HCT116 (cell line): ENCODE measurements around the gene CSGALNACT2. TPM values are rescaled to one million over a fixed set of nuclear protein-coding genes. Genes with fewer than 3 reads are reported as not detected.

Source experiments
- ATAC-seq: fragments of 200-7000 bp; cut with Tn5 transposase; 2 replicates; pipeline ENCODE4 v1.9.1; 2020; ENCODE audit warnings: mild to moderate bottlenecking, moderate library complexity
- BruUV-seq: library from RNA; stranded (reverse); fragments of 400-500 nt; replicated peaks from 2 replicates; lab custom pipeline; 2021; lab: Mats Ljungman, UMichigan
- CTCF ChIA-PET: fragments of 300-600 bp; sonication (Branson Sonifier 250); formaldehyde crosslinking; loops from one replicate; lab custom pipeline; 2021; ENCODE audit warnings: antibody characterized with exemption; lab: Charles Lee
- POLR2A ChIA-PET: fragments of 300-600, 350-600 bp; sonication (Branson Sonifier 250); formaldehyde crosslinking; loops from one replicate; lab custom pipeline; 2021; ENCODE audit warnings: antibody characterized with exemption; lab: Charles Lee
- RAD21 ChIA-PET, 2 experiments: fragments of 300-600 bp; sonication (Branson Sonifier 250); formaldehyde crosslinking; loops; one replicate each; lab custom pipeline; 2023; ENCODE audit warnings: low total read pairs in 2 of 2; ENCODE audit not compliant: uncharacterized antibody in 2 of 2, unreplicated experiment in 2 of 2, low non-redundant PET in 1 of 2; lab: Charles Lee
- DNase-seq: peaks from one replicate; pipeline ENCODE4 v3.0.0-alpha.2; 2010; ENCODE audit warnings: low read depth, low spot score
- H2AFZ ChIP-seq: fragments of 200-600 bp; shearing (Covaris generic), sonication (generic); 2 replicates; pipeline ENCODE4 v1.6.1; 2017; ENCODE audit warnings: low read depth, mixed run types, mixed read lengths, antibody characterized with exemption, low read length; ENCODE audit not compliant: poor library complexity, severe bottlenecking
- H3K27ac ChIP-seq: 2 replicates; pipeline ENCODE4 v1.5.1; 2012; ENCODE audit warnings: low read depth, low read length
- H3K27me3 ChIP-seq: fragments of 200-600 bp; sonication (generic); 2 replicates; pipeline ENCODE4 v1.6.1; 2016; ENCODE audit warnings: mixed run types, low read length, mixed read lengths; ENCODE audit not compliant: insufficient read depth
- H3K36me3 ChIP-seq, 2 experiments: fragments of 200-500 bp in 1 of 2; fragments of 200-600 bp in 1 of 2; sonication (Bioruptor generic) in 1 of 2; sonication (generic) in 1 of 2; 2 replicates each; pipeline versions ENCODE4 v1.5.1 to v1.6.1; 2014 to 2016; ENCODE audit warnings: low read length in 2 of 2, inconsistent platforms in 1 of 2, mixed read lengths in 1 of 2, mixed run types in 1 of 2; ENCODE audit not compliant: insufficient read depth in 2 of 2, control insufficient read depth in 1 of 2
- H3K4me1 ChIP-seq, 2 experiments: fragments of 200-600 bp in 1 of 2; sonication (generic) in 1 of 2; 2 replicates each; pipeline versions ENCODE4 v1.5.1 to v1.6.1; 2012 to 2017; ENCODE audit warnings: low read length in 2 of 2, inconsistent platforms in 1 of 2, mild to moderate bottlenecking in 1 of 2, mixed read lengths in 1 of 2, mixed run types in 1 of 2, moderate library complexity in 1 of 2; ENCODE audit not compliant: insufficient read depth in 2 of 2, control insufficient read depth in 1 of 2
- H3K4me2 ChIP-seq: fragments of 200-600 bp; sonication (generic); 2 replicates; pipeline ENCODE4 v1.6.1; 2017; ENCODE audit warnings: mixed run types, low read length, mixed read lengths
- H3K4me3 ChIP-seq, 2 experiments: fragments of 200-600 bp in 1 of 2; sonication (generic) in 1 of 2; replicated peaks in 1 of 2; 2 replicates each; pipeline ENCODE4 v1.5.1; 2011 to 2016; ENCODE audit warnings: low read length in 2 of 2, control low read depth in 1 of 2, low read depth in 1 of 2, mild to moderate bottlenecking in 1 of 2, mixed read lengths in 1 of 2, mixed run types in 1 of 2
- H3K79me2 ChIP-seq: fragments of 200-600 bp; sonication (generic); 2 replicates; pipeline ENCODE4 v1.6.1; 2017; ENCODE audit warnings: mild to moderate bottlenecking, mixed run types, low read length, moderate library complexity, mixed read lengths; ENCODE audit not compliant: insufficient read depth
- H3K9ac ChIP-seq: fragments of 200-600 bp; sonication (generic); 2 replicates; pipeline ENCODE4 v1.6.1; 2016; ENCODE audit warnings: low read length, mixed read lengths
- H3K9me2 ChIP-seq: fragments of 200-600 bp; sonication (generic), shearing (Covaris generic); 2 replicates; pipeline ENCODE4 v1.6.1; 2017; ENCODE audit warnings: mixed run types, mild to moderate bottlenecking, moderate library complexity; ENCODE audit not compliant: insufficient read depth
- H3K9me3 ChIP-seq, 2 experiments: fragments of 200-500 bp in 1 of 2; fragments of 200-600 bp in 1 of 2; sonication (Bioruptor generic) in 1 of 2; sonication (generic) in 1 of 2; 2 replicates each; pipeline ENCODE4 v1.6.1; 2014 to 2017; ENCODE audit warnings: low read length in 2 of 2, mixed read lengths in 2 of 2, inconsistent platforms in 1 of 2, low read depth in 1 of 2, mild to moderate bottlenecking in 1 of 2, mixed run types in 1 of 2, moderate library complexity in 1 of 2; ENCODE audit not compliant: control insufficient read depth in 1 of 2, insufficient read depth in 1 of 2
- H4K20me1 ChIP-seq: fragments of 200-600 bp; sonication (generic), shearing (Covaris generic); 2 replicates; pipeline ENCODE4 v1.6.1; 2017; ENCODE audit warnings: mixed run types, mild to moderate bottlenecking, moderate library complexity; ENCODE audit not compliant: insufficient read depth
- CBX3 ChIP-seq: IDR thresholded peaks from 2 replicates; pipeline ENCODE4 v1.6.1; 2012; ENCODE audit warnings: low read depth
- EZH2 ChIP-seq: fragments of 200-600 bp; sonication (generic); IDR thresholded peaks from 2 replicates; pipeline ENCODE4 v1.6.1; 2017; ENCODE audit warnings: antibody characterized with exemption, mixed run types
- EZH2phosphoT487 ChIP-seq: fragments of 200-600 bp; IDR thresholded peaks from 2 replicates; pipeline ENCODE4 v1.6.1; 2018; ENCODE audit warnings: antibody characterized with exemption, borderline replicate concordance
- FOSL1 ChIP-seq: IDR thresholded peaks from 2 replicates; pipeline ENCODE4 v1.6.1; 2012; ENCODE audit warnings: low read depth
- JUND ChIP-seq: IDR thresholded peaks from 2 replicates; pipeline ENCODE4 v1.6.1; 2012
- MAX ChIP-seq: IDR thresholded peaks from 2 replicates; pipeline ENCODE4 v1.6.1; 2012
- POLR2A ChIP-seq: IDR thresholded peaks from 2 replicates; pipeline ENCODE4 v1.7.0; 2011; ENCODE audit warnings: borderline replicate concordance; ENCODE audit not compliant: insufficient read depth, insufficient read length; ENCODE audit errors: extremely low read depth
- POLR2AphosphoS5 ChIP-seq: IDR thresholded peaks from 2 replicates; pipeline ENCODE4 v1.6.1; 2011; ENCODE audit warnings: mild to moderate bottlenecking, low read depth, low read length, moderate library complexity
- RAD21 ChIP-seq: IDR thresholded peaks from 2 replicates; pipeline ENCODE4 v1.6.1; 2012; ENCODE audit warnings: low read depth, mild to moderate bottlenecking
- SIN3A ChIP-seq: IDR thresholded peaks from 2 replicates; pipeline ENCODE4 v1.6.1; 2012; ENCODE audit warnings: low read depth
- TCF7L2 ChIP-seq: IDR thresholded peaks from 2 replicates; pipeline ENCODE4 v1.7.0; 2011; ENCODE audit warnings: borderline replicate concordance, inconsistent platforms; ENCODE audit not compliant: insufficient read depth, insufficient read length; ENCODE audit errors: extremely low read depth
- YY1 ChIP-seq: IDR thresholded peaks from 2 replicates; pipeline ENCODE4 v1.6.1; 2011; ENCODE audit warnings: low read length, low read depth, moderate library complexity, mild to moderate bottlenecking; ENCODE audit not compliant: insufficient replicate concordance; ENCODE audit errors: extremely low read depth
- ZNF274 ChIP-seq: fragments of 200-500 bp; sonication (Bioruptor generic); IDR thresholded peaks from 2 replicates; pipeline ENCODE4 v1.6.1; 2014; ENCODE audit warnings: mild to moderate bottlenecking, low read depth, low read length, inconsistent platforms
- intact Hi-C: fragments of 100-400 bp; cut with micrococcal nuclease; formaldehyde crosslinking; loops from 2 replicates; pipeline ENCODE4 v1.10.0; 2022
- total RNA-seq: library from RNA; stranded (reverse); gene quantifications from one replicate; pipeline ENCODE4 v1.2.1, GENCODE V29; 2021; ENCODE audit not compliant: unreplicated experiment
- TF ChIP-seq, protein P1 (sequence below), 3 experiments: fragments of 200-600 bp in 1 of 3; sonication (generic) in 1 of 3; IDR thresholded peaks in 2 of 3; conservative IDR thresholded peaks in 1 of 3; 2 replicates each; pipeline ENCODE4 v1.5.1; 2012 to 2017; ENCODE audit warnings: low read depth in 2 of 3, low read length in 2 of 3, antibody characterized with exemption in 1 of 3, borderline replicate concordance in 1 of 3, control low read depth in 1 of 3, mild to moderate bottlenecking in 1 of 3, mixed read lengths in 1 of 3, mixed run types in 1 of 3, moderate library complexity in 1 of 3; ENCODE audit not compliant: insufficient read depth in 1 of 3
- TF ChIP-seq, protein P2 (sequence below): IDR thresholded peaks from 2 replicates; pipeline ENCODE4 v1.6.1; 2012

CSGALNACT2 gene
- total RNA-seq, 1 experiment from 2014 or later = 9.9 TPM

DNA sequence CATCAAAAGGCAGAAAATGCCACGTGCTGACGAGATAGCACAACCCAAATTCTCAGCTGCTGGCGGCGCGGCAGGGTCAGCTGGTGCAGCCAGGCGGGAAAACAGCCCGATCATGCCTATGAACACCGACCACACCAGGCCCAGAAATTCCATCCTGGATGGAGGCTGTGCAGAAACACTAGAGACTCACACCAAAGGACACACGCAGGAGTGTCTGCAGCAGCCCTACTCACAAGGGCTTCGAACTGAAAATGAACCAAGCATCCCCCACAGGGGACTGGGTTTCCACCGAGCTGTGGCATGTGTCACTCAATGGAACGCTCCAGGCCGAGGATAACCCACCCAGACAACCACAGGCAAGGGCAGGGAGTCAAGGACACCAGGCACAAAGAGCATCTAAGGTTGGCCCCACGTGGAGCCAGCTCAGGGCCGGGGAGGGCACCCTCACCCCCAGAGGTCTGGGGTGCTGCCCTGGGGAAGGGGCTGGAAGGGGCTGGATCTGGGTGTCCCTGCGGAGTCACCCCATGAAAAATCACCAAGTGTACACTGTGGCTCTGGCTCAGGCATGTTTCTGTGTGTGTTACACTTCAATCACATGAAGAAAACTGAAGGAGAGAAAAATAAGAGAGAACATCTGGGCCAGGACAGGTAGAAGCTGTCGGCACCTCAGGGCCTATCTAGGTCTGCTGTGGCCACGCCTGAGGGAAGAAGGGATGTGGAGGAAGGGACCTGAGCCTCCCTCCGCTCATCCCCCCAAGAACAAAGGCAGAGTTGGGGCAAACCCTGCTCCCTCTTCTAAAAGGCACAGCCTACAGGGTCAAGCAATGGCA is 95.6 kb downstream of the CSGALNACT2 start:
- Histone ChIP-seq H3K9ac (no peak overlapping the region), H3K79me2 (no peaks in the 10 kb centered on the region), H3K27ac (no peak overlapping the region), H3K27me3 (no peaks in the 10 kb centered on the region), H3K36me3 (no peaks in the 10 kb centered on the region), H3K9me2 (no peaks in the 10 kb centered on the region), H3K4me1 (peaks cover 5 to 11% of the 10 kb centered on the region in 2 experiments; a peak in 2 of 4 replicates), H3K9me3 (no peaks in the 10 kb centered on the region), H2AFZ (no peak overlapping the region), H3K4me2 (no peak overlapping the region), H3K4me3 (no peak overlapping the region), H4K20me1 (no peaks in the 10 kb centered on the region)
- intact Hi-C loops = no loop called here
- ChIA-PET RAD21 (no interaction called here), POLR2A (no interaction called here), CTCF (no interaction called here)
- BruUV-seq = no TSS peak
- ATAC-seq (no peak), DNase-seq (no peak)
- TF ChIP-seq POLR2AphosphoS5 (no peak), JUND (no peak), EZH2phosphoT487 (no peak), CBX3 (no peak), MAX (no peak), TCF7L2 (no peak), ZNF274 (no peak), FOSL1 (no peak), RAD21 (no peak), SIN3A (no peak), POLR2A (no peak), YY1 (no peak), EZH2 (no peak)
- TF ChIP-seq, protein P1, sequence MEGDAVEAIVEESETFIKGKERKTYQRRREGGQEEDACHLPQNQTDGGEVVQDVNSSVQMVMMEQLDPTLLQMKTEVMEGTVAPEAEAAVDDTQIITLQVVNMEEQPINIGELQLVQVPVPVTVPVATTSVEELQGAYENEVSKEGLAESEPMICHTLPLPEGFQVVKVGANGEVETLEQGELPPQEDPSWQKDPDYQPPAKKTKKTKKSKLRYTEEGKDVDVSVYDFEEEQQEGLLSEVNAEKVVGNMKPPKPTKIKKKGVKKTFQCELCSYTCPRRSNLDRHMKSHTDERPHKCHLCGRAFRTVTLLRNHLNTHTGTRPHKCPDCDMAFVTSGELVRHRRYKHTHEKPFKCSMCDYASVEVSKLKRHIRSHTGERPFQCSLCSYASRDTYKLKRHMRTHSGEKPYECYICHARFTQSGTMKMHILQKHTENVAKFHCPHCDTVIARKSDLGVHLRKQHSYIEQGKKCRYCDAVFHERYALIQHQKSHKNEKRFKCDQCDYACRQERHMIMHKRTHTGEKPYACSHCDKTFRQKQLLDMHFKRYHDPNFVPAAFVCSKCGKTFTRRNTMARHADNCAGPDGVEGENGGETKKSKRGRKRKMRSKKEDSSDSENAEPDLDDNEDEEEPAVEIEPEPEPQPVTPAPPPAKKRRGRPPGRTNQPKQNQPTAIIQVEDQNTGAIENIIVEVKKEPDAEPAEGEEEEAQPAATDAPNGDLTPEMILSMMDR (IDR thresholded peaks at IDR 0.05 in 2 of 3, conservative IDR thresholded peaks at IDR 0.05 in 1 of 3; ENCODE audit: borderline replicate concordance in 1 of 3, insufficient read depth in 1 of 3, low read depth in 2 of 3, low read length in 2 of 3) = no peak
- TF ChIP-seq, protein P2, sequence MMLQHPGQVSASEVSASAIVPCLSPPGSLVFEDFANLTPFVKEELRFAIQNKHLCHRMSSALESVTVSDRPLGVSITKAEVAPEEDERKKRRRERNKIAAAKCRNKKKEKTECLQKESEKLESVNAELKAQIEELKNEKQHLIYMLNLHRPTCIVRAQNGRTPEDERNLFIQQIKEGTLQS = no peak
